Parathyroid adenoma (tissue), 2 donors: Measurements from ENCODE around the gene ZNHIT2.

Source experiments
- H2AFZ ChIP-seq: fragments of 300-600 bp; sonication (generic); one replicate; pipeline ENCODE4 v1.7.0; 2017; ENCODE audit warnings: antibody characterized with exemption, mild to moderate bottlenecking
- H3K27ac ChIP-seq: fragments of 300-600 bp; sonication (generic); one replicate; pipeline ENCODE4 v1.7.0; 2017
- H3K27me3 ChIP-seq: fragments of 300-600 bp; sonication (generic); one replicate; pipeline ENCODE4 v1.7.0; 2017; ENCODE audit warnings: low read length; ENCODE audit not compliant: control insufficient read depth, insufficient read depth
- H3K36me3 ChIP-seq: fragments of 300-600 bp; sonication (generic); one replicate; pipeline ENCODE4 v1.7.0; 2017; ENCODE audit warnings: low read length; ENCODE audit not compliant: control insufficient read depth, insufficient read depth
- H3K4me1 ChIP-seq: fragments of 300-600 bp; sonication (generic); one replicate; pipeline ENCODE4 v1.7.0; 2017; ENCODE audit warnings: control low read depth
- H3K4me2 ChIP-seq: fragments of 300-600 bp; sonication (generic); one replicate; pipeline ENCODE4 v1.7.0; 2017; ENCODE audit warnings: low read length
- H3K4me3 ChIP-seq: fragments of 300-600 bp; sonication (generic); one replicate; pipeline ENCODE4 v1.7.0; 2017; ENCODE audit warnings: low read depth, low read length
- H3K79me2 ChIP-seq: fragments of 300-600 bp; sonication (generic); one replicate; pipeline ENCODE4 v1.7.0; 2017; ENCODE audit warnings: control low read depth
- H3K9ac ChIP-seq: fragments of 300-600 bp; sonication (generic); one replicate; pipeline ENCODE4 v1.7.0; 2017; ENCODE audit warnings: mild to moderate bottlenecking
- H3K9me3 ChIP-seq: fragments of 300-600 bp; sonication (generic); one replicate; pipeline ENCODE4 v1.7.0; 2017; ENCODE audit warnings: low read length; ENCODE audit not compliant: control insufficient read depth
- CTCF ChIP-seq: fragments of 300-600 bp; sonication (generic); IDR thresholded peaks from one replicate; pipeline ENCODE4 v1.7.0; 2017; ENCODE audit warnings: antibody characterized with exemption, mild to moderate bottlenecking
- donor health status: primary hyperparathyroidism.

Gene ZNHIT2

GRCh38 chr11:65078151-65078550 lies 39.4 kb downstream of the ZNHIT2 start:
- Histone ChIP-seq H3K4me2 (no peak overlapping the region), H3K27ac (no peak overlapping the region), H3K27me3 (no peaks in the 10 kb centered on the region), H3K79me2 (no peaks in the 10 kb centered on the region), H3K4me1 (no peaks in the 10 kb centered on the region), H3K4me3 (no peak overlapping the region), H3K36me3 (no peaks in the 10 kb centered on the region), H3K9me3 (no peaks in the 10 kb centered on the region), H2AFZ (no peak overlapping the region), H3K9ac (no peak overlapping the region)
- peak; percentile 21 for TF ChIP-seq CTCF

GRCh38 chr11:65077451-65077850 lies 40.0 kb downstream of the ZNHIT2 start:
- no peak overlapping the region for H2AFZ ChIP-seq
- no peaks in the 10 kb centered on the region for H3K27me3 ChIP-seq
- no peak overlapping the region for H3K4me2 ChIP-seq
- no peaks in the 10 kb centered on the region for H3K36me3 ChIP-seq
- H3K9me3 ChIP-seq, result no peaks in the 10 kb centered on the region
- H3K27ac ChIP-seq, result no peak overlapping the region
- H3K79me2 ChIP-seq, result no peaks in the 10 kb centered on the region
- H3K9ac ChIP-seq, result no peak overlapping the region
- TF ChIP-seq CTCF, result no peak
- no peaks in the 10 kb centered on the region for H3K4me1 ChIP-seq
- no peak overlapping the region for H3K4me3 ChIP-seq

GRCh38 chr11:65072631-65072966 lies 44.9 kb downstream of the ZNHIT2 start:
- no peak overlapping the region for H3K27ac ChIP-seq
- H3K27me3 ChIP-seq, result no peaks in the 10 kb centered on the region
- no peaks in the 10 kb centered on the region for H3K9me3 ChIP-seq
- H2AFZ ChIP-seq, result no peak overlapping the region
- H3K4me1 ChIP-seq, result no peaks in the 10 kb centered on the region
- H3K4me3 ChIP-seq, result no peak overlapping the region
- H3K79me2 ChIP-seq, result no peaks in the 10 kb centered on the region
- H3K36me3 ChIP-seq, result no peaks in the 10 kb centered on the region
- TF ChIP-seq CTCF, result no peak
- H3K4me2 ChIP-seq, result no peak overlapping the region
- H3K9ac ChIP-seq, result no peak overlapping the region

- H3K9me3 ChIP-seq, result no peaks in the 10 kb centered on the region
- no peaks in the 10 kb centered on the region for H3K79me2 ChIP-seq
- no peak overlapping the region for H3K9ac ChIP-seq
- no peak overlapping the region for H2AFZ ChIP-seq
- H3K4me1 ChIP-seq, result no peaks in the 10 kb centered on the region
- H3K27ac ChIP-seq, result no peak overlapping the region
- TF ChIP-seq CTCF, result no peak
- no peak overlapping the region for H3K4me3 ChIP-seq
- H3K27me3 ChIP-seq, result no peaks in the 10 kb centered on the region
- no peak overlapping the region for H3K4me2 ChIP-seq
- no peaks in the 10 kb centered on the region for H3K36me3 ChIP-seq
Measured at GRCh38 chr11:65071907-65072630, 45.4 kb downstream of the ZNHIT2 start.

GRCh38 chr11:65069217-65069616 lies 48.3 kb downstream of the ZNHIT2 start:
- H3K4me2 ChIP-seq, result no peak overlapping the region
- TF ChIP-seq CTCF, result no peak
- no peaks in the 10 kb centered on the region for H3K4me1 ChIP-seq
- no peaks in the 10 kb centered on the region for H3K36me3 ChIP-seq
- H3K4me3 ChIP-seq, result no peak overlapping the region
- H3K27me3 ChIP-seq, result no peaks in the 10 kb centered on the region
- no peaks in the 10 kb centered on the region for H3K9me3 ChIP-seq
- no peak overlapping the region for H2AFZ ChIP-seq
- H3K79me2 ChIP-seq, result no peaks in the 10 kb centered on the region
- H3K27ac ChIP-seq, result no peak overlapping the region
- no peak overlapping the region for H3K9ac ChIP-seq
